ENCODE results near the gene NKD1. TPM values are rescaled to one million over a fixed set of nuclear protein-coding genes. Genes with fewer than 3 reads are reported as not detected.
A peak's percentile ranks its signal among the peaks of the same experiment; 100 is the strongest.

Gene NKD1
- total and polyA plus RNA-seq, 5 donors = 0.68 to 3.2 (median 1.6) TPM

DNA sequence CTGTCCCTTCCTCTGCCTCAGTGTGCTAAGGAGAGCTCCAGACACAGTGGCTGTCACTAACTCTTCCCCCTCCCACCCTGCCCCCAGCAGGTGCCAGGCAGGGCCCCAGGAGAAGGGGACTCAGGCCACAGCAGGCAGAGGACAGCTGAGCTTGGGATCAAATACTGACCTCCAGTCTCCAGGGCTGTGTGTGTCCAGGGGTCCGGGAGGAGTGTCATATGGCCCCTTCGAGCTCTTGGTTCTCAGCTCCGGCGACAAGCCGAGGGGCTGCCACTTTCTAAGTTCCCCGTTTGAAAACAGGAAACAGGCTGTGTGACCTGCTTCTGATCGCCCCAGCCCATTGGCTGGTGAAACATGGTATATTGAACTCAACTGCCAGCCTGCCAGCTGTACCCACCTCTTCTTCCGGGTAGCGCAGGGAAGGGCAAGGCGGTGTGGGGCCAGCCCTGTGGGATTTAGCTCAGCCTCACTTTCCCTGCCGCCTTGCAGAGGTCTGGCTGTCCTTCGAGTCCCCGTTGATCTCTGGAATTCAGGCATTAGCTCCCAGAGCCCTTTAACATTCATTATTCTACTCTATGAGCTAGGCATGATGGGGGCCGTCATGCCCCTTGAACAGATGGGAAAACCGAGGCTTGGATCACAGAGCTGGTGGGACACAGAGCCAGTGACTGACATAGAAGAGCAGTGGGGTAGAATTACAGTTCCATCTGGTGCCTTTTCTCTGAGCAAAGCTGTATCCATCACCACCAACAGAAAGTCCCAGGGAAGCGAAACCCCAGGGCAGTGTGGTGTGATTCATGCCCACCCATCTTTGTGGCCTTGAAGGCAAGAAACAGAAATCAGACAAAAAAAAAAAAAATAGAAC, 133.1 kb downstream of the NKD1 start, which contains the start of gene SNX20:
SNX20 (minus strand) TSS at position 292 of the 865 bp plus-strand sequence. CDS start 3,786 bp downstream, outside the sequence.
- ATAC-seq (peak in 1 of 2 donors; percentile 45), DNase-seq (peak in 1 of 3 donors; percentile 75)
- 70% methylated on average over 16 of the region's 16 CpGs for WGBS
- no peak within 1 kb of the TSS for H3K27ac ChIP-seq (ENCODE audit: low read length)
- peak within 1 kb of the TSS; percentile 21 for H3K4me3 ChIP-seq (ENCODE audit: low read length)
- intact Hi-C loops (cut with DNase I) = loop anchor here in 1 of 4 donors (10.0 kb wide), 1 partner anchor 124 kb away; no protein-coding TSS in a partner anchor
- H3K9me3 ChIP-seq (ENCODE audit: control insufficient read depth, low read length) = no peaks in the 10 kb centered on the region
- H3K4me1 ChIP-seq (ENCODE audit: control insufficient read depth, insufficient read depth, low read length) = no peaks in the 10 kb centered on the region
- H3K27me3 ChIP-seq (ENCODE audit: control insufficient read depth, insufficient read depth) = no peaks in the 10 kb centered on the region

GRCh38 chr16:50683689-50684374, 135.6 kb downstream of the NKD1 start:
- DNase-seq (no peak), ATAC-seq (peak; percentile 18 to 26)
- peaks cover 2% of the 10 kb centered on the region for H3K4me1 ChIP-seq (ENCODE audit: control insufficient read depth, insufficient read depth, low read length)
- no peak overlapping the region for H3K27ac ChIP-seq (ENCODE audit: low read length)
- intact Hi-C loops (cut with DNase I) = loop anchor here in 1 of 4 donors (10.0 kb wide), 1 partner anchor 121 kb away; no protein-coding TSS in a partner anchor
- H3K27me3 ChIP-seq (ENCODE audit: control insufficient read depth, insufficient read depth) = no peaks in the 10 kb centered on the region
- H3K4me3 ChIP-seq (ENCODE audit: low read length) = no peak overlapping the region
- no peaks in the 10 kb centered on the region for H3K9me3 ChIP-seq (ENCODE audit: control insufficient read depth, low read length)
- 75% methylated on average over 14 of the region's 14 CpGs for WGBS

DNA sequence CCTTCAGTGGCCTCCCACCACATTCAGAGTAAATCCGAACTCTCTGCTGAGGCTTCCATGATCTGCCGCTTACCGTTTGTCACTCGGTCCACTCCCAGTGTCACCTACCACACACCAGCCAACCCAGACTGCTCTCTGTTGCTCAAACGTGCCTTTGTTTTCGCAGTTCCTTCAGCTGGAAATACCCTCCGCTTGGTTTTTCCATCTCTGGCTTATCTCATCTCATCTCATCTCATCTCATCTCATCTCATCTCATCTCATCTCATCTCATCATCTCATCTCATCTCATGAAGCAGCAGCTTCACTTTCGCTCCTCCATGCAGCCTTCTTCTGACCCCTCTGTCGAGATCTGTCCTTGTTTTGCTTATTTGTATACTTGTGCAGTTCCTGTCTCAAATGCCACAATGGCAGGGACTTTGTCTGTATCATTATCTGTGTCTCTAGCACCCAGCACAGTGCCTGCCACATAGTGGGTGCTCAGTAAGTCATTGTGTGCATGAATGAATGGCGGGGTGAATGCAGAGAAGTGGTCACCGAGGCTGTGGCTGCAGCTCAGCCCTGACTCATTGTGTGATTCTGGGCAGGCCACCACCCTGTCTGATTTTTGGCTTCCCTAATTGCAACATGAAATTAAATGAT, 136.7 kb downstream of the NKD1 start:
- peaks cover 2% of the 10 kb centered on the region for H3K4me1 ChIP-seq (ENCODE audit: control insufficient read depth, insufficient read depth, low read length)
- no peaks in the 10 kb centered on the region for H3K9me3 ChIP-seq (ENCODE audit: control insufficient read depth, low read length)
- peak in 1 of 2 donors; percentile 40 for ATAC-seq
- H3K27ac ChIP-seq (ENCODE audit: low read length) = no peak overlapping the region
- intact Hi-C loops (cut with DNase I) = loop anchor here in 1 of 4 donors (10.0 kb wide), 1 partner anchor 120 kb away; no protein-coding TSS in a partner anchor
- H3K4me3 ChIP-seq (ENCODE audit: low read length) = no peak overlapping the region
- no peak for DNase-seq
- no peaks in the 10 kb centered on the region for H3K27me3 ChIP-seq (ENCODE audit: control insufficient read depth, insufficient read depth)
- 84% methylated on average over 11 of the region's 11 CpGs for WGBS

GRCh38 chr16:50685462-50686063, 137.4 kb downstream of the NKD1 start:
- Histone ChIP-seq H3K4me3 (ENCODE audit: low read length) (no peak overlapping the region), H3K27me3 (ENCODE audit: control insufficient read depth, insufficient read depth) (no peaks in the 10 kb centered on the region), H3K4me1 (ENCODE audit: control insufficient read depth, insufficient read depth, low read length) (peaks cover 2% of the 10 kb centered on the region), H3K27ac (ENCODE audit: low read length) (no peak overlapping the region), H3K9me3 (ENCODE audit: control insufficient read depth, low read length) (no peaks in the 10 kb centered on the region)
- WGBS = 84% methylated on average over 8 of the region's 8 CpGs
- intact Hi-C loops (cut with DNase I) = loop anchor here in 1 of 4 donors (10.0 kb wide), 1 partner anchor 119 kb away; no protein-coding TSS in a partner anchor
- peak; percentile 43 to 55 for ATAC-seq
- DNase-seq = peak in 1 of 3 donors; percentile 73

DNA sequence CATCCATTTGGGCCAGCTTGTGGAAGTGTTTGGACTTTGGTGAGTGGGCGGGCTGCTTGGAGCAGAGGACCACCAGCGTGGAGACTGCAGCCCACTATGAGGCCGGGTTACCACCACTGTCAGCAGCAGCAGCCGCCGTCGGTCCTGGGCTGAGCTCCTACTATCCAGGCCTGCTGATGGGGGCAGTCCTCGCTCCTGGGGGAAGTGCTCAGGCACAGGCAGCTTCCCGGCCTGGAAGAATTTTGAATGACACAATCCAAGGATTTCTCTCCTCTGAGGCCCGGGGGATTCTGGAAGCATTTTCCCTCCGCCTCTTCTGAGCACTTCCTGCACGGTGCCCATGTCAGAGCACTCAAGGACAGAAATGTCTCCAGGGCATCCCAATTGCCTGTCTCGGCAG, 139.9 kb downstream of the NKD1 start:
- Histone ChIP-seq H3K27me3 (ENCODE audit: control insufficient read depth, insufficient read depth) (no peaks in the 10 kb centered on the region), H3K27ac (ENCODE audit: low read length) (no peak overlapping the region), H3K4me1 (ENCODE audit: control insufficient read depth, insufficient read depth, low read length) (peaks cover 2% of the 10 kb centered on the region), H3K4me3 (ENCODE audit: low read length) (no peak overlapping the region), H3K9me3 (ENCODE audit: control insufficient read depth, low read length) (no peaks in the 10 kb centered on the region)
- WGBS = 36% methylated on average over 12 of the region's 12 CpGs
- ATAC-seq (no peak), DNase-seq (no peak)
- intact Hi-C loops (cut with DNase I) = loop anchor here in 1 of 4 donors (10.0 kb wide), 1 partner anchor 117 kb away; no protein-coding TSS in a partner anchor

DNA sequence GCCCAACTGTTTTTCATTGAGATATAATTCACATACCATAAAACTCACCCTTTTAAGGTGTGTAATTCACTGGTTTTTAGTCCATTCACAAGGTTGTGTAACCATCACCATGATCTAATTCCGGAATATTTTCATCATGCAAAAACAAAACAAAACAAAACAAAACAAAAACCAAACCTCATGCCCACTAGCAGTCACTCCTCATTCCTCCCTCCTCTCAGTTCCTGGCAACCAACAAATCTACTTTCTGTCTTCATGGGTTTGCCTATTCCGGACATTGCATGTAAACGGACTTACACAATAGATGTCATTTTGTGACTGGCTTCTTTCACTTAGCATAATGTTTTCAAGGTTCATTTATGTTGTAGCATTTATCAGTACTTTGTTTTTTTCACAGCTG, 140.7 kb downstream of the NKD1 start:
- no peaks in the 10 kb centered on the region for H3K9me3 ChIP-seq (ENCODE audit: control insufficient read depth, low read length)
- H3K27me3 ChIP-seq (ENCODE audit: control insufficient read depth, insufficient read depth) = no peaks in the 10 kb centered on the region
- intact Hi-C loops (cut with DNase I) = loop anchor here in 1 of 4 donors (10.0 kb wide), 1 partner anchor 116 kb away; no protein-coding TSS in a partner anchor
- DNase-seq (no peak), ATAC-seq (no peak)
- no peak overlapping the region for H3K4me3 ChIP-seq (ENCODE audit: low read length)
- H3K27ac ChIP-seq (ENCODE audit: low read length) = no peak overlapping the region
- 82% methylated on average over 3 of the region's 3 CpGs for WGBS
- H3K4me1 ChIP-seq (ENCODE audit: control insufficient read depth, insufficient read depth, low read length) = peaks cover 2% of the 10 kb centered on the region

GRCh38 chr16:50690177-50690576, 142.0 kb downstream of the NKD1 start:
- no peaks in the 10 kb centered on the region for H3K9me3 ChIP-seq (ENCODE audit: control insufficient read depth, low read length)
- intact Hi-C loops (cut with DNase I) = no loop called here
- WGBS = 95% methylated on average over 2 of the region's 2 CpGs
- no peak overlapping the region for H3K4me3 ChIP-seq (ENCODE audit: low read length)
- H3K27me3 ChIP-seq (ENCODE audit: control insufficient read depth, insufficient read depth) = no peaks in the 10 kb centered on the region
- H3K27ac ChIP-seq (ENCODE audit: low read length) = no peak overlapping the region
- DNase-seq = no peak
- H3K4me1 ChIP-seq (ENCODE audit: control insufficient read depth, insufficient read depth, low read length) = peaks cover 2% of the 10 kb centered on the region
- no peak for ATAC-seq

DNA sequence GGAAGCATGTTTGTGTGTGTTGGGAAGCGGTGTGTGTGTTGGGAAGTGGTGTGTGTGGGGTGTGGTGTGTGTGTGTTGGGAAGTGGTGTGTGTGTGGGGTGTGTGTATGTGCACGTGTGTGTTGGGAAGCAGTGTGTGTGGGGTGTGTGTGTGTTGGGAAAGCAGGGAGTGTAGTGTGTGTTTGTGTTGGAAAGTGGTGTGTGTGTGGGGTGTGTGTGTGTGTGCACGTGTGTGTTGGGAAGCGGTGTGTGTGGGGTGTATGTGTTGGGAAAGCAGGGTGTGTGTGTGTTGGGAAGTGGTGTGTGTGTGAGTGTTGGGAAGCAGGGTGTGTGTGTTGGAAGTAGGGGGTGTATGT, 144.4 kb downstream of the NKD1 start:
- intact Hi-C loops (cut with DNase I) = no loop called here
- H3K27ac ChIP-seq (ENCODE audit: low read length) = no peak overlapping the region
- 85% methylated on average over 4 of the region's 4 CpGs for WGBS
- H3K9me3 ChIP-seq (ENCODE audit: control insufficient read depth, low read length) = no peaks in the 10 kb centered on the region
- H3K4me1 ChIP-seq (ENCODE audit: control insufficient read depth, insufficient read depth, low read length) = peaks cover 12% of the 10 kb centered on the region
- ATAC-seq (no peak), DNase-seq (no peak)
- no peak overlapping the region for H3K4me3 ChIP-seq (ENCODE audit: low read length)
- H3K27me3 ChIP-seq (ENCODE audit: control insufficient read depth, insufficient read depth) = no peaks in the 10 kb centered on the region

GRCh38 chr16:50692999-50693781, 145.0 kb downstream of the NKD1 start, which contains the start of gene NOD2:
TSS of gene NOD2 (plus strand) at chr16:50693606. CDS start at chr16:50699496, 5,890 bp downstream.
- H3K4me1 ChIP-seq (ENCODE audit: control insufficient read depth, insufficient read depth, low read length) = peaks cover 11% of the 10 kb centered on the region
- ATAC-seq (peak; percentile 44 to 64), DNase-seq (peak in 2 of 3 donors; percentile 75 to 76)
- no peak within 1 kb of the TSS for H3K27ac ChIP-seq (ENCODE audit: low read length)
- no peaks in the 10 kb centered on the region for H3K9me3 ChIP-seq (ENCODE audit: control insufficient read depth, low read length)
- peak within 1 kb of the TSS; percentile 48 for H3K4me3 ChIP-seq (ENCODE audit: low read length)
- intact Hi-C loops (cut with DNase I) = no loop called here
- no peaks in the 10 kb centered on the region for H3K27me3 ChIP-seq (ENCODE audit: control insufficient read depth, insufficient read depth)
- 15% methylated on average over 56 of the region's 56 CpGs for WGBS

DNA sequence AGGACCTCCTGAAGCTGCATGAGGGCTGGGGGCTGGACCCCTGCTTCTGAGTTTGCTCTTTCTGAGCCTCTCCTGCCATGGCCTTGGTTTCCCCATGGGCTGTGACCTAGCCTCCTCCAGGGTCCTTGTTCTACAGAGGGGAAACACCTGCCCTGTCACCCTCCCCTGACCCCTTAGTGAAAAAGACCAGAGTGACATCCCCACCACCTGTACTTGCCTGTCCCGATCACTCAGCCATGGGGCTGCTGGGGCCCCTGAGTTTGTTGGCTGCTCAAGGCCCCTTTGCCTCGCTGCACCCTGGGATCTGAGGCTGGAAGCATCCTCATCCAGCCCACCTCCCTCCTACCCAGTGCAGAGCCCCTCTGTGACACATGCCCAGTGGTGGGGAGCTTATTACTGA, 146.0 kb downstream of the NKD1 start:
- Histone ChIP-seq H3K4me3 (ENCODE audit: low read length) (no peak overlapping the region), H3K27ac (ENCODE audit: low read length) (no peak overlapping the region), H3K27me3 (ENCODE audit: control insufficient read depth, insufficient read depth) (no peaks in the 10 kb centered on the region), H3K9me3 (ENCODE audit: control insufficient read depth, low read length) (no peaks in the 10 kb centered on the region), H3K4me1 (ENCODE audit: control insufficient read depth, insufficient read depth, low read length) (peaks cover 12% of the 10 kb centered on the region)
- DNase-seq (no peak), ATAC-seq (no peak)
- 94% methylated on average over 2 of the region's 2 CpGs for WGBS
- intact Hi-C loops (cut with DNase I) = no loop called here

Data from right cardiac atrium (tissue), 5 donors.